ENCODE results near the gene OR8B12. TPM values are rescaled to one million over a fixed set of nuclear protein-coding genes. Genes with fewer than 3 reads are reported as not detected.

OR8B12 gene

Small RNA genes lying within 50 kb of the gene (small RNA-seq; reads per million reads assigned to genes)
- gene OR8A3P (ENCODE audit: insufficient read depth) = not detected
